ENCODE measurements around the gene FXYD6. TPM values are rescaled to one million over a fixed set of nuclear protein-coding genes. Genes with fewer than 3 reads are reported as not detected.
A peak's percentile ranks its signal among the peaks of the same experiment; 100 is the strongest.

The FXYD6 gene
- polyA plus RNA-seq, 3 donors: 111 to 141 (median 136) TPM

GRCh38 chr11:117852309-117852708, 24.1 kb downstream of the FXYD6 start:
- no peak for DNase-seq

DNA sequence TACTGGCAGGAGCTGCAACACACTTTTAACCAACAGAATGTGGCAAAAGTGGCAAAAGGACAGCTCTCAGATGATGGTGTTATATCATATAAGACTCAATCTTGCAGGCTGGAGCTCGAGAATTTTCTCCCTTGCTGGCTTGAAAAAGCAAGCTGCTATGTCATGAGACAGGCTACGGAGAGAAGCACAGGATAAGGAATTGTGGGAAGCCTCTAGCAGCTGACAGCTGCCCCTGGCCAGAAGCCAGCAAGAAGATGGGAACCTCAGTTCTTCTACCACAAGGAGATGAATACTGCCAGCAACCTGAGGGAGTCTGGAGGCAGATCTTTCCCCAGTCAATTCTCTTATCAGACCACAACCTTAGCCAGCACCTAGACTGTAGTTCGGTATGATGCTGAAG, 24.6 kb downstream of the FXYD6 start:
- DNase-seq: no peak

GRCh38 chr11:117851106-117851505, 25.4 kb downstream of the FXYD6 start:
- no peak for DNase-seq

DNA sequence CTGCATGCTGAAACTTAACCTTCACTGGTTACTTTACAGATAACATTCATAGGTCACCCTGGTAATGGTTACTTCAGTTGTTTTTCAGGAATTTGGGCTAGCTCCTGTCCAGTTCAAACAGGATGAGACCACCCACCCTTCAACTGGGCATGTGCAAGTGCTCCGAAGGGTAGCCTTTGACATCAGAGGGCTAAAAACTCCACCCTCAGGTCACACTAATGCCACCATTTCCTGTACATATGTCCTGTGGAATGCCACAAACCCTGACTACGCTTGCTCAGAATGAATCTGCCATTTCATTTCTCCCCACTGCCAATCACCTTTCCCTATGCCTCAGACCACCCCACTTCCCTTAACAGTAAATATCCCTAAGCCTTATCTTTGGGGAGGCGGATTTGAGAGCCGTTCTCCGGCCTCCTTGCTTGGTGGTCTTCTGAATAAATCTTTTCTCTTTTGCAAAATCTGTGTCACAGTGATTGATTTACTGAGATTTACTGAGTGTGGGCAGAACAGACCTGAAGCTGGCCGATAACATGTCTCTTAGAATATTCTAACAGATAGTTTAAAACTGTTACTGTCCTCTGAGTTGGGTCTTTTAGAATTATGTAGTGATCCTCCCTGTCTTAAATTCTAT, 26.6 kb downstream of the FXYD6 start:
- no peak for DNase-seq

- peak; percentile 62 for DNase-seq
Observed at GRCh38 chr11:117843666-117844484, 32.6 kb downstream of the FXYD6 start.

GRCh38 chr11:117842131-117842941, 34.1 kb downstream of the FXYD6 start:
- DNase-seq: no peak

DNA sequence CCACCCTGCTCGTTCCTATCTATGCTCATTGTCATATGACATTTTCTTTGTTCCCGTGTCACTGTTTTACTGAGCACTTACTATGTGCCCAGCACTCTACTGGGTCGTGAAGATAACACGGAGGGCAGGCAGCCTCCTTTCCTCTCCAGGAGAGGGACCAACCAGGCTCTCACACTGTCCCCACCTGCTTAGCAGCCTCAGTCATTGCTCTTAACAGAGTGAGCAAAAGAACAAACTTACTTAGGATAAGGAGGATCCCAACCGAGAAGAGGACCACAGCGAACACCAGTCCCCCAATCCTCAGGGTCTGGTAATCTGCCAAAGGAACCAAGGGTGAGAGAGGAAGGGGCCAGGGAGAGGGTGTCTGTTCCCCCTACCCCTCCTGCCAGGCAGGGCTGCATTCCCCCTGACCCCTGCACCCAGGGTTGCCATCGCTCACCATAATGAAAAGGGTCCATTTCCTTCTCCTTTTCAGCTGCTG, 34.9 kb downstream of the FXYD6 start:
- DNase-seq: no peak

GRCh38 chr11:117840881-117841550, 35.4 kb downstream of the FXYD6 start:
- DNase-seq: no peak

DNA sequence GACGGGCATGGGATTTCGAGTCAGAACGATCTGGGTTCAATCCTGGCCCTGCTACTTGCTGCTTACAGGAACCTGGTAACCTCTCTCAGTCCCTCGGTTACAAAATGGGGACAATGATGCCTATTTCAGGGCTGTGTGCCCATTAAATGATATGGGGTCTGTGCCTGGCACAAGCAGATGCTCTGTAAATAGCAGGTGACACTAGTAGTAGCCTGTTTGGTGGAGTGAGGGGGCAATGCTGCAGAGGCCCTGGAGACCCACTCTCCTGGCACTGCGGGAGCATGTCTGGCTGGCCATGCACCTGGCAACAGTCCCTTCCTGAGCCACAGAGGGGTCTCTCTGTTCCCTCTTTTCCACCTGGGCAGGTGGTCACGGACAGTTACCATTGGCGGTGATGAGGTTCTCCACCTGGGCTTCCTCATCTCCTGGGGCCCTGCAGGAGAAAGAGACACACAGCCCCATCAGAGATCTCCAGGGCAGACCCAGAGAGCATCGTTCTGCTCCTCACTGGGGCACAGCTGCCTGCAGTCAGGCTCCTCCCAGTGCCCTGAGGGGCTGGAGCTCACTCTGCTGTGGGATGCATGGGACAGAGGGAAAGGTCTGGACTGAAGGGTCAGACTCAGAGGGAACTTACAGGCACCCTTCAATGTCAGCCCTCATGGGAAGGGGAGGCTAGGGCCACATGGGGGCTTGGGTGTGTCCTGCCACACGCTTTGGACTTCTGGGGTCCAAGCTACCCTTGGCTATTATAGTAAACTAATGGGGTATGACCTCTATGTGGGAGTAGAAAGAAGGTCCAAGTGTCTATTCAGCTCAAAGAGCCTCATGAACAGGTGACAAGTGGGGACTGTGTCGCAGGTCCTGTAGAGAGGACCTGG, 36.3 kb downstream of the FXYD6 start:
- DNase-seq: no peak

DNA sequence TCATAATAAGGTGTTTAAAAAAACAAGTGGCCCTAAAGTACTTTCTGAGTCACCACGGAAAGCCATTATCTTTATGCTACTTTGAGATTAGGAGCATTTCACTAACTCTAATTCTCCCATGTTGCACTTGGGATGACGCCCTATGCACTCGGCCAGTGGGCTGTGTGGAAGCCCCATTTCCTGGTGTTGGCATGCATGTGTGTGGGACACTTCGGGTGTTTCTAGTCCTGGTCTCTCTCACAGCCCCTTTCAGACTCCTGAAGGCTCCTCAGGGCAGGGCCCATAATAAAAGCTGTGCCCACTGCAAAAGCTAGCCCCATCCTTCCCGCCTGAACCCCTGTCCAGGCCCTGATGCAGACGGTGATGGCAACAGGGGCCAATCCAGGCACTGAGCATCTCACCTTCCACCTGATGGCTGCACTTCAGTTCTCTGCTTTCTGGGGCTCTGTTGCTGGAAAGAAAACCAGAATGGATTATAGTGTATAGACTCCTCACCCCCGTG, 37.0 kb downstream of the FXYD6 start:
- DNase-seq: no peak

DNA sequence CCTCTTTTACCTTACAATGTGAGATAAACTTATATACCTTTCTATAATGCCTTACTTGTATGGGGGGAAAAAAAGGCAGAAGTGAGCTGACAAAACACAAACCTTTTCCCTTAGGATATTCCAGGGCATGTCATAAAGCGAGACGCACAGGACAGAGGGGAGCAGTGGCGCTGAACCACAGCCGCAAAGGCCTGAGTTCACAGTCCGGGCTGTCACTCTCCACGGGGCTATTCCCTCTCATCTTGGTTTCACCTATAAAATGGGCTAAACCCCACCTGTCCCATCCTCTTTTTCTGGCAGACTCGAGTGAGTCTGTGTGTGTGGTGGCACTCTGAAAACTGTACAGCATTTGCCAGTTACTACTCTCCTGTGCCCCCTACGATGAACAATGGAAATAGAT, 37.6 kb downstream of the FXYD6 start:
- DNase-seq: no peak

GRCh38 chr11:117837791-117838190, 38.7 kb downstream of the FXYD6 start:
- DNase-seq: no peak

DNA sequence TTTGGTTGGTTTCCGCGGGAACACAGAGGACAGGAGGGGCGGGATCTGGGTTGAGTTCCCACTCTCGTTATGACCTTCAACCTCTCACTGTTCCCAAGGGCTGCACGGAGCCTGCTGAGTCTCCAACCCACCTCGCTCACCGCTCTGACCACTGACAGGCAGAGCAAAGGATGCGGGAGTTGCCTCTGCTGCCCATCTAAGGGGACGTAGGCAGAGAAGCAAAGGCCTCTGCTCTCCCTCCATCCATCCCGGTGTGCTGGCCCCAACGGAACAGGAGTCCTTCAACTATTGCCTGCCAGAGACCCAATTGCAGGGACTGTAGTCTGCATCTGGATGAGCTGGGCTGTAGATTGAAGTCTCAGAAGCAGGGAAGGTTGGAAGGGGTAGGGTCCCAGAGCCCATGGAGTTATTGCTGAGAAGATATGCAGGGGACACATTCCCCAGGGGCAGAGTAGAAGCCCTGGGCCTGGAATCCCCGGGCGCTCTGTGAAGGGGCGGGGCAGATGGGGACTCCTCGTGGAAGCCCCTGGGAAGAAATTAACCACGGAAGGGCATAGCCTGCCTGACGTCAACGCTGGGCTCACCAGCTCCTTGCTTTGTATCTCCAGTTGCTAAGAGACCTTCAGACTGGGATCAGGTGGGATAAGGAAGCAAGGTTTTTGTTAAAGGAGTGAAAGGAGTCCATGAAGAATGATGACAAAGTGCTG, 39.2 kb downstream of the FXYD6 start:
- no peak for DNase-seq

DNA sequence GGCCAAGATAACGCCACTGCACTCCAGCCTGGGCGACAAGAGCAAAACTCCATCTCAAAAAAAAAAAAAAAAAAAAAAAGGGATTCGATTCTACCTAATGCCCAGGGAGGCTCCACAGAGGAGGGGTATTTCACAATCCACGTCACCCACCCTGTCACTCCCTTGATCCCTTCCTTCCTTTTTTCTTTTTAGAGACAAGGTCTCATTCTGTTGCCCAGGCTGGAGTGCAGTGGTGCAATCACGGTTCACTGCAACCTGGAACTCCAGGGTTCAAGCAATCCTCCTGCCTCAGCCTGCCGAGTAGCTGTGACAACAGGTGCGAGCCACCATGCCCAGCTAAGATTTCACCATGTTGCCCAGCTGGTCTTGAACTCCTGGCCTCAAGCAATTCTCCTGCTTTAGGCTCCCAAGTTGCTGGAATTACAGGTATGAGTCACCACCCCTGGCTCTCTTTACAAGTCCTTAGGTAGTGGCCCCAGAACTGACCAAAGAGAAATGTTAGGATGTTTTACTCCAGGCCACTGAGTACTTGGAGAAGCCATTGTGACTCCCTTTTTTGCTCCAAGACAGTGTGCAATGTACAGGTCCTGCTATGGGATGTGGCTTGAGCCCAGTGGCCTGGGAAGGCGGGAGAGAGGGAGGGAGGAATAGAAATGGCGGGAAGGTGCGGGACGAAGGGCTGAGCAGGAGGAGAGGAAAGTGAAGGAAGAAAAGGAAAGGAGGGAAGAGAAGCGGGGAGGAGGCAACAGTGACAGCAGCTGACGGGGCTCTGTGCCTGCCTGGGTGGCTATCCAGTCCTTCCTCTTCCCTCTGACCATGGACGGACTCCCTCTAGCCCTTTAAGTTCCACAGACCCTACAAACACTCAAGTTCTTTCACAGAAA, 40.1 kb downstream of the FXYD6 start:
- DNase-seq: no peak

DNA sequence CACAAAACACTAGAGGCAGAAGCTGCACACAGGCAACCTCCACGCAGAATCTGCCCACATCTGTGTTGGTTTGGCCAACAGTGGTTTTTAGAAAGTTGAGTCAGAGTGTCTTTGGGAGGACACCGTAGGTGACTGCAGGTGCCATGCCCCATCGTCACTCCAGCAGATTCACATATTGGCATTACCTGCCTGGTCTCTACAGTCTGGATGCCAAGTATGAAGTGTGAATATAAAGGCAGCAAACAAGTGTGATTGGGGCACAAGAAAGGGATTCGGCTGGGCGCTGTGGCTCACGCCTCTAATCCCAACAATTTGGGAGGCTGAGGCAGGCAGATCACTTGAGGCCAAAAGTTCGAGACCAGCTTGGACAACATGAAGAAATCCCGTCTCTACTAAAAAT, 40.9 kb downstream of the FXYD6 start:
- DNase-seq: no peak

- DNase-seq: no peak
Observed at GRCh38 chr11:117834838-117835443, 41.5 kb downstream of the FXYD6 start.

DNA sequence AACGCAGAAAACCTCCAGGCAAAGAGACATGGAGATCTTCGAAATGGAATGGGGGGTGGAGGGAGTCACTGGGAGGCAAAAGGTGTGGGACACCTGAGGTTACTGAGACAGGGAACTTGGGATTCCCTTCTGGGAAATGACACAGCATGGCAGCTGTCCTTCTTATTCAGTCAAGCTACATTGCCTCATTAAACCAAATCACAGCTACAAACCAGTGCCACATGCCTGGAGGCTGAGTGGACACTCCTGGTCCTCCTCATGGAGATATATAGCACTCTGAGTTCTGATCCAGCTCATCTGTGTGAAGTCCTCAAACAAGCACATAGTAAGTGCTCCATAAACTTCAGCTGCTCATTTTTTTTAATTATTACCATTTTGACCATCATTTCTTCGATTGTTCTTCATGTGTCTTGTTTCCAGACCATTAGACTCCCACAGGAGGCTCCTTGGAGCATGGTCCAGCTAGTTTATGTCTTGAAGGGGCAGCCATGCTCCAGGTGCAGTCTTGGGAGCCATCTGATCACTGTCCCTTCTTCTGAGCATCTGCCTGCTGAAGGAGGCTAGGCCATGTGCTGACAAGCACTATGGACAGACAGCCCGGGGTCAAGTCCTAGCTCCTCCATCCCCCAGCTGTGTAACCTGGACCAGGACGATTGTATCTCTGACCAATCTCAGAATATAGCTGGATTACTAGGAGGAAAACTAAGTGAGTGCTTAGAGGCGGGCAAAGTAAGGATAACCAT, 42.2 kb downstream of the FXYD6 start:
- no peak for DNase-seq

GRCh38 chr11:117833401-117833891, 43.0 kb downstream of the FXYD6 start:
- no peak for DNase-seq
